GDM1 (cell line): ENCODE data around the gene ARFIP1.
"Not testable (repeated sequence)": the region's sequence is repeated elsewhere in the genome, so short reads cannot be mapped to it uniquely, and the experiment has no call there.

Experiments
- DNase-seq: peaks from one replicate; lab custom pipeline; 2025; lab: John Stamatoyannopoulos, UW

Gene ARFIP1

DNA sequence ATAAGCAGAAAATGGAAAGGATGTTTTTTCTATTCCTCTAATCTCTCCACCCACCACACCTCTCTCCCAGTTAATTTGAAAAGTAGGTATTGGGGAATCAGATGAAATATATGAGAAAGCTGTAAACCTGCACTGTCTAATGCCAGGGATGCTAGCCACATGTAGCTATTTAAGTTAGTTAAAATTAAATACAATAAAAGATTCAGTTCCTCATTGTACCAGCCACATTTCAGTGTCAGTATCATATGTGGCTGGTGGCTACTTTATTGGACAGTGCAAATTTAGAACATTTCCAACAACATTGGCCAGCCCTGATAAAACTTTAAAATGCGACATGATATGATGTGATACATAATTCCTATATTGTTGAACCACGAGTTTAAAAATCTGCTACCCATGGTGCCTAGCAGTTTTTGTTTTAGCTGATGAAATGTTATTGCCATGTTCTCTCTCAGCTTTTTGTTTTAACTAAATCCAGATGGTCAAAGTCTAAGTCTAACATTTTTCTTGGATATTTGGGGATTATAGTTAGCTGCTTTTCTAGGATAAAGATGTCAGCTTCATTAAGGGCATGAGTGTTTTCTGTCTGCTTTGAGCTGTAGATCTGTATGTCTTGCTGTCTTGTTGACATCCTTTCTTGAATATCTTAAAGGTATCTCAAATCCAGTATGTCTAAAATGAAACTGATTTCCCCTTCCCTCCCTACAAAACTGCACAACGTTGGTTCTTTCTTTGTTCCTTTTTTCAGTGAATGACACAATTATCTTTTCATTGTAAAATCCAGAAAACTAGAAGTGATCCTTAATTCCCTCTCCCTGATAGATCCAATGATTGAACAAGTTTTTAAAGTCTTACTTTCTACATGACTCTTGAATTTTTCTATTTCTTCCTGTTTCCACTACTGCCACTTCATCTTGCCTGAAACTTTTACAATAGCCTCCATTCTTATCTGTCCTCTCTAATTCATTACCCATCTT, 6.2 kb downstream of the ARFIP1 start:
- DNase-seq, result no peak

- DNase-seq, result no peak
Measured at GRCh38 chr4:152786627-152787026, 6.9 kb downstream of the ARFIP1 start.

- no peak for DNase-seq
Measured at GRCh38 chr4:152795891-152796290, 16.1 kb downstream of the ARFIP1 start.

DNA sequence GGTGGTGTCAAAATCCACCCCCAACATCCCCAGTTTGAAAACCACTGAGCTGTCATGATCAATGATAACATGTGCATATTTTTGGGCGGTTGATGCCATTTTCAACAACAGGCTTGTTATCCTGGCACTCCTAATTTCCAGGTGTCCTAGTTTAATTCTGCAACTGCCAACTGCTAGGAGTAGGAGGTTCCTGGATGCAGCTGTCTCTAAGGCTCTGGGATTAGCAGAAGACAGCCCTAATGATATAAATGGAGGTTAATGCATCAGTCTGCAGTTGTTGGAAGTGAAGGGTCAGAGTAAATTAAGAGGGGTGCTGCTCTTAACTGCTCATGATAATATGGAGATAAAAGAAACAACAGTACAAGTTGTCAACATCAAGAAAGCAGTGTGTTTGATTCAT, 23.8 kb downstream of the ARFIP1 start:
- DNase-seq, result no peak

GRCh38 chr4:152805071-152805650, 25.4 kb downstream of the ARFIP1 start:
- no peak for DNase-seq

- DNase-seq, result no peak
Measured at GRCh38 chr4:152805818-152806217, 26.1 kb downstream of the ARFIP1 start.

- no peak for DNase-seq
Measured at GRCh38 chr4:152806501-152807125, 26.9 kb downstream of the ARFIP1 start.

DNA sequence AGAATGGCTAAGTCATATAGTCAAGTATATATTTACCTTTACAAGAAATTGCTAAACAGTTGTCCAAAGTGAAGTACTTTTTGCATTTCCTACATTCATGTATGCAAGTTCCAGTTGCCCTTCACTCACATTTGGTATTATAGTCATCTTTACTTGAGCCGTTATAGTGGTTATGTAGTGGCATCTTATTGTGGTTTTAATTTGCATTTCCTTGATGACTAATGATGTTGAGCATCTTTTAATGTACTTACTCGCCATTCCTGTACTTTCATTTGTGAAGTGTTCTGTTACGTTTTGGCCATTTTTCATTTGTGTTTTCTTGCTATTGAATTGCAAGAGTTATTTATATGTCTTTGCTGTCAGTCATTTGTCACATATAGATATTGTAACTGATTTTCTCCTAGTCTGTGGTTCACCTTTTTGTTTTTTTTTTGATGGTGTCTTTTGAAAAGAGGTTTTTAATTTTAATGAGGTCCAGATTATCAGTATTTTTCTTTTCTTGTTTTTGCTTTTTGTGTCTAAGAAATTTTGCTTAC, 27.6 kb downstream of the ARFIP1 start:
- no peak for DNase-seq

GRCh38 chr4:152808670-152809069, 28.9 kb downstream of the ARFIP1 start:
- DNase-seq, result no peak

- no peak for DNase-seq
Measured at GRCh38 chr4:152810715-152811287, 31.0 kb downstream of the ARFIP1 start.

DNA sequence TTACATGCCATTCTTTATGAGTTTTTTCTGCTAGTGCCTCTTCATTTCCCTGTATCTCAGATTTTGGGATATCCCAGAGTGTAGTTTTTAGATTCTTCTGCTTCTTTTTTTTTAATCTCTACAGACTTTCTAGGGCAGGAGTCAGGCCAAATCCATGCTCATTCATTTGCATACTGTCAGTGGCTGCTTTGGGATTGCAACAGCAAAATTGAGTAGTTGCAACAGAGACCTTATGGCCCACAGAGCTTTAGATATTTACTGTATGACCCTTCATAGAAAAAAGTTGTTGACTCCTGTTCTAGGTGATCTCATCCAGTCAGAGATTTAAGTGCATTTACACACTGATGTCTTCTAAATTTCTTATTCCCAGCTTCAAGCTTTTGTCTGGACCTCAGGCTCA, 35.3 kb downstream of the ARFIP1 start:
- no peak for DNase-seq

DNA sequence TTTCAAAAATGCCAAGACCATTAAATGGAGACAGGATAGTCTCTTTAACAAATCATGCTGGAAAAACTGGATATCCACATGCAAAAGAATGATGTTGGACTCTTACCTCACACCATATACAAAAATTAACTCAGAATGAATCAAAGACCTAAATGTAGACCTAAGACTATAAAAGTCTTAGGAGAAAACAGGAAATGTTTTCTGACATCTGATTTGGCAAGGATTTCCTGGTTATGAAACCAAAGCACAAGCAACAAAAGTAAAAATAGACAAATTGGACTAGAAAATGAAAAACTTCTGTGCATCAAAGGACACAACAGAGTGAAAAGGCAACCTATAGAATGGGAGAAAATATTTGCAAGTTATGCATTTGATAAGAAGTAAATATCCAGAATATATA, 37.6 kb downstream of the ARFIP1 start:
- DNase-seq, result no peak

GRCh38 chr4:152819026-152819645, 39.4 kb downstream of the ARFIP1 start:
- no peak for DNase-seq

DNA sequence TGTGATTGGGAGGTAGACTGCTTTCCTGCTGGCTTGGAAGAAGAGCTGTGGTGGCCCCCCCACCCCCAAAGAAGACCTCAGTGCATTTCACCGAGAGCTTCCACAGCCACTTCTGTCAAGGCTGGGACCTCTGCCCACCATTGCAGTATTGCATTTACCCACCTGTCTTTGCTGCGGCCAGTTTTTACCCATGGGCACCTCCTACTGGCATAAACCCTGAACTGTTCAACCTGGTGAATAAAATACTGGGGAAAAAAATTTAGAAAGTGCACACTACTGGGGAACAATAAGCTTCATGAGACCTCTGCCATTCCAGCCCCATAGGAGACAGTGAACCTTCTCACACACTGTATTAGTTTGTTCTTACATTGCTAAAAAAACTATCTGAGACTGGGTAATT, 40.3 kb downstream of the ARFIP1 start:
- DNase-seq, result no peak

GRCh38 chr4:152822323-152822722, 42.6 kb downstream of the ARFIP1 start:
- no peak for DNase-seq

DNA sequence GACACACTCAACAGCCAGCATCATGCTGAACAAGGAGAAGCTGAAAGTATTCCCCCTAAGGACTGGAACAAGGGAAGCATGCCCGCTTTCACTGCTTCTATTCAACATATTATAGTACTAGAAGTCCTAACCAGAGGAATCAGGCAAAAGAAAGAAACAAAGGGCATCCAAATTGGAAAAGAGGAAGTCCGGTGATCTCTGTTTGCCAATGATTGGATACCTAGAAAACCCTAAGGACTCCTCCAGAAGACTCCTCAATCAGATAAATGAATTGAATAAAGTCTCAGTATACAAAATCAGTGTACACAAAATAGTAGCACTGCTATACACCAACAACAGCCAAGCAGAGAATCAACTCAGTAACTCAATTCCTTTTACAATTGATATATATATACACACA, 44.8 kb downstream of the ARFIP1 start:
- no peak for DNase-seq

DNA sequence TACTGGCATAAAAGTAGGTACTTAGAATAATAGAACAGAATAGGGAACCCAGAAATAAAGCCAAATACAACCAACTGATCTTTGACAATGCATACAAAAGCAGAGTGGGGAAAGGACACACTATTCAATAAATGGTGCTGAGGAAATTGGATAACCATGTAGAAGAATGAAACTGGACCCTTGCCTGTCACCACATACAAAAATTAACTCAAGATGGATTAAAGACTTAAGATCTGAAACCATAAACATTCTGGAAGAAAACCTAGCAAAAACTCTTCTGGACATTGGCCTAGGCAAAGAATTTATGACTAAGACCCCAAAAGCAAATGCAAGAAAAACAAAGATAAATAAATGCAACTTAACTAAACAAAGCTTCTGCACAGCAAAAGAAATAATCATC, 45.6 kb downstream of the ARFIP1 start:
- no peak for DNase-seq

DNA sequence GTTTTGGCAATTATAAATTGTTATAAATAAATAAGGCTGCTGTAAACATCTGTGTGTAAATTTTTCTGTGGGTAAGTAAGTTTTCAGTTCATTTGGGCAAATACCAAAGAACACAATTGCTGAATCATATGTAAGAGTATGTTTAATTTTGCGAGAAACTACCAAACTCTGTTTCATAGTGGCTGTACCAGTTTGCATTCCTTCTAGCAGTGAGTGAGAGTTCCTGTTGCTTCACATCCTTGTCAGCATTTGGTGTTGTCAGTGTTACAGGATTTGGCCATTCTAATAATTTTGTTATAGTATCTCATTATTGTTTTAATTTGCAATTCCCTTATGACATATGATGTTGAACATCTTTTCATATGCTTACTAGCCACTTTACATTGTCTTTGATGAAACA, 48.4 kb downstream of the ARFIP1 start:
- DNase-seq, result no peak

- no peak for DNase-seq
Measured at GRCh38 chr4:152831416-152831815, 51.7 kb downstream of the ARFIP1 start.

DNA sequence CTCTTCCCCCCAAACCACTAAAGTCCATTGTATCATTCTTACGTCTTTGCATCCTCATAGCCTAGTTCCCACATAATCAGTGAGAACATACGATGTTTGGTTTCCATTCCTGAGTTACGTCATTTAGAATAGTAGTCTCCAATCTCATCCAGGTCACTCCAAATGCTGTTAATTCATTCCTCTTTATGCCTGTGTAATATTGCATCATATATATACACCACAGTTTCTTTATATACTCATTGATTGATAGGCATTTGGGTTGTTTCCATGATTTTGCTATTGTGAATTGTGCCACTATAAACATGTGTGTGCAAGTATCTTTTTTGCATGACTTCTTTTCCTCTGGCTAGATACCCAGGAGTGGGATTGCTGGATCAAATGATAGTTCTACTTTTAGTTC, 57.2 kb downstream of the ARFIP1 start:
- DNase-seq, result no peak

- DNase-seq, result not testable (repeated sequence)
Measured at GRCh38 chr4:152839729-152840128, 60.0 kb downstream of the ARFIP1 start.
